GM21737 (cell line): ENCODE measurements around the gene PROB1.
"Not testable (repeated sequence)": the region's sequence is repeated elsewhere in the genome, so short reads cannot be mapped to it uniquely, and the experiment has no call there.

ENCODE experiments used
- ATAC-seq: cut with Tn5 transposase; IDR thresholded peaks from one replicate; pipeline ENCODE4 v1.9.1; 2021; ENCODE audit warnings: mild to moderate bottlenecking, moderate library complexity; ENCODE audit not compliant: unreplicated experiment

Gene PROB1

GRCh38 chr5:139379626-139380449 is 15.1 kb downstream of the PROB1 start:
- no peak for ATAC-seq

GRCh38 chr5:139378941-139379361 is 16.0 kb downstream of the PROB1 start:
- no peak for ATAC-seq

- no peak for ATAC-seq
Observed at GRCh38 chr5:139378101-139378825, 16.6 kb downstream of the PROB1 start.

- ATAC-seq, result no peak
Observed at GRCh38 chr5:139377226-139377625, 17.7 kb downstream of the PROB1 start.

- no peak for ATAC-seq
Observed at GRCh38 chr5:139376364-139376763, 18.5 kb downstream of the PROB1 start.

GRCh38 chr5:139374909-139375308 is 20.0 kb downstream of the PROB1 start:
- ATAC-seq, result no peak

- ATAC-seq, result no peak
Observed at GRCh38 chr5:139371482-139372435, 23.1 kb downstream of the PROB1 start.

GRCh38 chr5:139369181-139369580 is 25.7 kb downstream of the PROB1 start:
- ATAC-seq, result no peak

- ATAC-seq, result no peak
Observed at GRCh38 chr5:139368613-139369012, 26.3 kb downstream of the PROB1 start.

GRCh38 chr5:139364466-139364865 is 30.4 kb downstream of the PROB1 start:
- ATAC-seq, result no peak

GRCh38 chr5:139363937-139364336 is 31.0 kb downstream of the PROB1 start:
- no peak for ATAC-seq

GRCh38 chr5:139361835-139362429 is 33.0 kb downstream of the PROB1 start:
- no peak for ATAC-seq

GRCh38 chr5:139360384-139360783 is 34.5 kb downstream of the PROB1 start:
- no peak for ATAC-seq

- ATAC-seq, result no peak
Observed at GRCh38 chr5:139358064-139358463, 36.8 kb downstream of the PROB1 start.

GRCh38 chr5:139355900-139356299 is 39.0 kb downstream of the PROB1 start:
- ATAC-seq, result not testable (repeated sequence)

GRCh38 chr5:139354186-139354585 is 40.7 kb downstream of the PROB1 start:
- ATAC-seq, result no peak

GRCh38 chr5:139347863-139348262 is 47.0 kb downstream of the PROB1 start:
- not testable (repeated sequence) for ATAC-seq

- not testable (repeated sequence) for ATAC-seq
Observed at GRCh38 chr5:139345442-139345841, 49.5 kb downstream of the PROB1 start.

- no peak for ATAC-seq
Observed at GRCh38 chr5:139344177-139344576, 50.7 kb downstream of the PROB1 start.

GRCh38 chr5:139343476-139343875 is 51.4 kb downstream of the PROB1 start:
- no peak for ATAC-seq

- peak; percentile 42 for ATAC-seq
Observed at GRCh38 chr5:139342423-139342723, 52.5 kb downstream of the PROB1 start.
